Measurements from ENCODE around the gene RNH1. TPM values are rescaled to one million over a fixed set of nuclear protein-coding genes. Genes with fewer than 3 reads are reported as not detected.
"Not testable (repeated sequence)": the region's sequence is repeated elsewhere in the genome, so short reads cannot be mapped to it uniquely, and the experiment has no call there.

Gene RNH1
- total and polyA plus RNA-seq, 10 of the 15 experiments (the other 5 are each of a cell fraction or from before 2014, with no cell fraction given), result 2.3 to 162 (median 72.1) TPM

GRCh38 chr11:469684-470560 lies 37.1 kb downstream of the RNH1 start:
- no peak overlapping the region for H3K9ac ChIP-seq (ENCODE audit: control insufficient read depth, insufficient read depth, low read length)

GRCh38 chr11:469026-469683 lies 37.9 kb downstream of the RNH1 start:
- H3K9ac ChIP-seq (ENCODE audit: control insufficient read depth, insufficient read depth, low read length); CTCF ChIA-PET; FAIRE-seq: not testable (repeated sequence)

More at GRCh38 chr11:469684-470560, 37.1 kb downstream of the RNH1 start:
- ATAC-seq, result no peak
- H3K4me2 ChIP-seq (ENCODE audit: control insufficient read depth, insufficient read depth), result no peak overlapping the region
- SMC1A ChIA-PET (ENCODE audit: uncharacterized antibody, unreplicated experiment), result no interaction called here
- POLR2A ChIA-PET, result no interaction called here
- no peaks in the 10 kb centered on the region for H4K20me1 ChIP-seq (ENCODE audit: control insufficient read depth, insufficient read depth)
- no peak overlapping the region for H2AFZ ChIP-seq (ENCODE audit: control insufficient read depth, low read depth, low read length)
- 88% methylated on average over 22 of the region's 28 CpGs for WGBS (ENCODE audit: insufficient coverage, insufficient replicate concordance, low lambda C conversion rate, missing lambda C conversion rate)
- CTCF ChIA-PET, result no interaction called here
- DNase-seq (ENCODE audit: low read depth, low spot score), result no peak
- no peaks in the 10 kb centered on the region for H3K36me3 ChIP-seq (ENCODE audit: control insufficient read depth in 2 of 2, insufficient read depth in 2 of 2, low read length in 1 of 2)
- no peaks in the 10 kb centered on the region for H3K4me1 ChIP-seq (ENCODE audit: control insufficient read depth, insufficient read depth, low read length)
- in situ Hi-C loops (cut with MboI), result no loop called here
- H3K79me2 ChIP-seq (ENCODE audit: control insufficient read depth, insufficient read depth, low read length), result no peaks in the 10 kb centered on the region
- RAD21 ChIA-PET (ENCODE audit: unreplicated experiment), result no interaction called here
- intact Hi-C loops (cut with micrococcal nuclease; ENCODE audit: unreplicated experiment), result no loop called here
- H3K27ac ChIP-seq (ENCODE audit: control insufficient read depth, insufficient read depth), result no peak overlapping the region
- H3K27me3 ChIP-seq (replicated peaks in 1 of 2; ENCODE audit: control insufficient read depth in 2 of 2, insufficient read depth in 2 of 2, low read length in 1 of 2), result no peaks in the 10 kb centered on the region
- H3K9me3 ChIP-seq (replicated peaks; ENCODE audit: control insufficient read depth, insufficient read depth, low read length), result no peaks in the 10 kb centered on the region
- no peak for FAIRE-seq
- BruUV-seq (replicated peaks), result no TSS peak
- TF ChIP-seq KAT2A (conservative IDR thresholded peaks at IDR 0.05; ENCODE audit: control insufficient read depth, low read depth, low read length) (no peak), TCF7 (IDR thresholded peaks at IDR 0.05; ENCODE audit: borderline replicate concordance) (no peak)
- no peak overlapping the region for H3K4me3 ChIP-seq

More at GRCh38 chr11:469026-469683, 37.9 kb downstream of the RNH1 start:
- H3K9me3 ChIP-seq (replicated peaks; ENCODE audit: control insufficient read depth, insufficient read depth, low read length); ATAC-seq; H3K4me2 ChIP-seq (ENCODE audit: control insufficient read depth, insufficient read depth); RAD21 ChIA-PET (ENCODE audit: unreplicated experiment); H4K20me1 ChIP-seq (ENCODE audit: control insufficient read depth, insufficient read depth); H3K79me2 ChIP-seq (ENCODE audit: control insufficient read depth, insufficient read depth, low read length); POLR2A ChIA-PET; H3K27me3 ChIP-seq (replicated peaks in 1 of 2; ENCODE audit: control insufficient read depth in 2 of 2, insufficient read depth in 2 of 2, low read length in 1 of 2); BruUV-seq (replicated peaks); H3K27ac ChIP-seq (ENCODE audit: control insufficient read depth, insufficient read depth); H3K36me3 ChIP-seq (ENCODE audit: control insufficient read depth in 2 of 2, insufficient read depth in 2 of 2, low read length in 1 of 2); H2AFZ ChIP-seq (ENCODE audit: control insufficient read depth, low read depth, low read length); H3K4me1 ChIP-seq (ENCODE audit: control insufficient read depth, insufficient read depth, low read length); in situ Hi-C loops (cut with MboI); DNase-seq (ENCODE audit: low read depth, low spot score); intact Hi-C loops (cut with micrococcal nuclease; ENCODE audit: unreplicated experiment); H3K4me3 ChIP-seq; SMC1A ChIA-PET (ENCODE audit: uncharacterized antibody, unreplicated experiment): not testable (repeated sequence)
- WGBS (ENCODE audit: insufficient coverage, insufficient replicate concordance, low lambda C conversion rate, missing lambda C conversion rate), result 93% methylated on average over 10 of the region's 19 CpGs
